ENCODE measurements around the gene PSMG4. TPM values are rescaled to one million over a fixed set of nuclear protein-coding genes. Genes with fewer than 3 reads are reported as not detected.

The PSMG4 gene
- total RNA-seq, 1 experiment from 2014 or later: 40.0 TPM

GRCh38 chr6:3285732-3286131 lies 27.0 kb downstream of the PSMG4 start:
- POLR2A ChIA-PET: no interaction called here

GRCh38 chr6:3286641-3287171 lies 28.0 kb downstream of the PSMG4 start:
- ChIA-PET POLR2A (no interaction called here), CTCF (interaction anchor here (0.9 kb wide), 1 partner anchor 117 kb away, joined by 4 read pairs; no protein-coding TSS in a partner anchor)
- intact Hi-C loops (cut with micrococcal nuclease): no loop called here
- H3K36me3 Mint-ChIP-seq (ENCODE audit: insufficient read depth, unreplicated experiment): peaks cover 10% of the 10 kb centered on the region
- H3K4me1 Mint-ChIP-seq (ENCODE audit: insufficient read depth, unreplicated experiment): peaks cover 10% of the 10 kb centered on the region
- H3K27me3 Mint-ChIP-seq (ENCODE audit: insufficient read depth, unreplicated experiment): no peaks in the 10 kb centered on the region
- H3K9me3 Mint-ChIP-seq (ENCODE audit: unreplicated experiment): no peaks in the 10 kb centered on the region
- no peak for DNase-seq (ENCODE audit: unreplicated experiment)
- no peak overlapping the region for H3K27ac Mint-ChIP-seq (ENCODE audit: low read depth, unreplicated experiment)
- BruUV-seq (replicated peaks): no TSS peak
- no peak overlapping the region for H3K4me3 Mint-ChIP-seq (ENCODE audit: unreplicated experiment)
- no peak for TF ChIP-seq CTCF (IDR thresholded peaks at IDR 0.05; ENCODE audit: unreplicated experiment)

More at GRCh38 chr6:3285732-3286131, 27.0 kb downstream of the PSMG4 start:
- Mint-ChIP-seq H3K27me3 (ENCODE audit: insufficient read depth, unreplicated experiment) (no peaks in the 10 kb centered on the region), H3K4me1 (ENCODE audit: insufficient read depth, unreplicated experiment) (peaks cover 11% of the 10 kb centered on the region), H3K4me3 (ENCODE audit: unreplicated experiment) (no peak overlapping the region), H3K27ac (ENCODE audit: low read depth, unreplicated experiment) (no peak overlapping the region), H3K9me3 (ENCODE audit: unreplicated experiment) (no peaks in the 10 kb centered on the region), H3K36me3 (ENCODE audit: insufficient read depth, unreplicated experiment) (peaks cover 11% of the 10 kb centered on the region)
- CTCF ChIA-PET: interaction anchor here (0.5 to 1.1 kb wide), 5 partner anchors 9 to 186 kb away, joined by 3 to 4 read pairs (median 4); no protein-coding TSS in a partner anchor
- no peak for TF ChIP-seq CTCF (IDR thresholded peaks at IDR 0.05; ENCODE audit: unreplicated experiment)
- no TSS peak for BruUV-seq (replicated peaks)
- intact Hi-C loops (cut with micrococcal nuclease): no loop called here
- DNase-seq (ENCODE audit: unreplicated experiment): no peak

- Mint-ChIP-seq H3K36me3 (ENCODE audit: insufficient read depth, unreplicated experiment) (peaks cover 6% of the 10 kb centered on the region), H3K27me3 (ENCODE audit: insufficient read depth, unreplicated experiment) (no peaks in the 10 kb centered on the region), H3K4me3 (ENCODE audit: unreplicated experiment) (no peak overlapping the region), H3K4me1 (ENCODE audit: insufficient read depth, unreplicated experiment) (peaks cover 4% of the 10 kb centered on the region), H3K27ac (ENCODE audit: low read depth, unreplicated experiment) (no peak overlapping the region), H3K9me3 (ENCODE audit: unreplicated experiment) (no peaks in the 10 kb centered on the region)
- intact Hi-C loops (cut with micrococcal nuclease): no loop called here
- ChIA-PET POLR2A (no interaction called here), CTCF (no interaction called here)
- DNase-seq (ENCODE audit: unreplicated experiment): peak; percentile 18
- TF ChIP-seq CTCF (IDR thresholded peaks at IDR 0.05; ENCODE audit: unreplicated experiment): no peak
- no TSS peak for BruUV-seq (replicated peaks)
These were observed 28.6 kb downstream of the PSMG4 start for GRCh38 chr6:3287308-3287707.

- BruUV-seq (replicated peaks): no TSS peak
- no peak for TF ChIP-seq CTCF (IDR thresholded peaks at IDR 0.05; ENCODE audit: unreplicated experiment)
- Mint-ChIP-seq H3K9me3 (ENCODE audit: unreplicated experiment) (no peaks in the 10 kb centered on the region), H3K4me1 (ENCODE audit: insufficient read depth, unreplicated experiment) (no peaks in the 10 kb centered on the region), H3K4me3 (ENCODE audit: unreplicated experiment) (no peak overlapping the region), H3K27ac (ENCODE audit: low read depth, unreplicated experiment) (no peak overlapping the region), H3K27me3 (ENCODE audit: insufficient read depth, unreplicated experiment) (no peaks in the 10 kb centered on the region), H3K36me3 (ENCODE audit: insufficient read depth, unreplicated experiment) (peaks cover 6% of the 10 kb centered on the region)
- no peak for DNase-seq (ENCODE audit: unreplicated experiment)
- CTCF ChIA-PET: no interaction called here
- intact Hi-C loops (cut with micrococcal nuclease): no loop called here
- POLR2A ChIA-PET: interaction anchor here (0.6 kb wide), 1 partner anchor 131 kb away, joined by 3 read pairs; no protein-coding TSS in a partner anchor
These were observed 29.4 kb downstream of the PSMG4 start for GRCh38 chr6:3287976-3288707.
